ENCODE measurements around the gene PIP4K2A. TPM values are rescaled to one million over a fixed set of nuclear protein-coding genes. Genes with fewer than 3 reads are reported as not detected.

PIP4K2A gene
- total and polyA plus RNA-seq, 2 of the 8 experiments (the other 6 are each of a cell fraction or from before 2014, with no cell fraction given), result 19.0 to 60.9 TPM

DNA sequence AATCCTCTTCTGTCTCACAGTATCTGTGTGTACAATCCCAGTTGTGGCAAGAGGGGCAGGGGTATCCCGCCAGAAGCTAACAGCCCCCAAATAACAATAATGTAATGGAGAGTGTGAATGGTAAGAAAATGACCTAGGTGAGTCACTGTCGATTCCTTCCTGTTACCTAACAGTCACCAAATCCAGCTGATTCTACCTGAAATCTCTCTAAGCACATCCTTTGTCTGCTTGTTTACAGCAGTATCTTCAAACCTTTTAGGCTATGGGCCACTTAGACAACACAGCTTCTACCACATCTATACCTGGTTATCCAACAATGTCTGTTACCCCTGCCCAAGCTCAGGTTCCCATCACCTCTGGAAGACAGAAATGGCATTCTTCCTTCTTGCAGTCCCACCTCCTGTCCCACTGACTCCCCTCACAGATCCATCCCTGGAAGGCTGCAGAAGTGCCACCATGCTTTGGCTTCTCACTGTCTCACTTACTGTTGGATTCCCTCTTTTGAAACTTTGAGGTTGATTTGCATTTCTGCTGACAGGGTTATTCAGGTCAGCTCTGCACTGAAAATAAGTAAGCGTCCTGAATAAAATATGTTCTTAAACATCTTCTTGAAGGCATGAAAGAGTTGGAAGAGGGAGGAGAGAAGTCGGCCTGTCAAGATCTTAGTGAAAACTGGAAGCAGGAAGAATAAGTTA lies 13.1 kb downstream of the PIP4K2A start (continued):
- TF ChIP-seq TBP (IDR thresholded peaks at IDR 0.05; ENCODE audit: low read depth, low read length) (no peak), SUZ12 (IDR thresholded peaks at IDR 0.05; ENCODE audit: low read length) (no peak)
- TF ChIP-seq, protein P1, sequence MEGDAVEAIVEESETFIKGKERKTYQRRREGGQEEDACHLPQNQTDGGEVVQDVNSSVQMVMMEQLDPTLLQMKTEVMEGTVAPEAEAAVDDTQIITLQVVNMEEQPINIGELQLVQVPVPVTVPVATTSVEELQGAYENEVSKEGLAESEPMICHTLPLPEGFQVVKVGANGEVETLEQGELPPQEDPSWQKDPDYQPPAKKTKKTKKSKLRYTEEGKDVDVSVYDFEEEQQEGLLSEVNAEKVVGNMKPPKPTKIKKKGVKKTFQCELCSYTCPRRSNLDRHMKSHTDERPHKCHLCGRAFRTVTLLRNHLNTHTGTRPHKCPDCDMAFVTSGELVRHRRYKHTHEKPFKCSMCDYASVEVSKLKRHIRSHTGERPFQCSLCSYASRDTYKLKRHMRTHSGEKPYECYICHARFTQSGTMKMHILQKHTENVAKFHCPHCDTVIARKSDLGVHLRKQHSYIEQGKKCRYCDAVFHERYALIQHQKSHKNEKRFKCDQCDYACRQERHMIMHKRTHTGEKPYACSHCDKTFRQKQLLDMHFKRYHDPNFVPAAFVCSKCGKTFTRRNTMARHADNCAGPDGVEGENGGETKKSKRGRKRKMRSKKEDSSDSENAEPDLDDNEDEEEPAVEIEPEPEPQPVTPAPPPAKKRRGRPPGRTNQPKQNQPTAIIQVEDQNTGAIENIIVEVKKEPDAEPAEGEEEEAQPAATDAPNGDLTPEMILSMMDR (IDR thresholded peaks at IDR 0.05; ENCODE audit: control extremely low read depth in 1 of 3, insufficient read depth in 1 of 3, low read depth in 1 of 3, low read length in 3 of 3), result no peak

Measured in H1 (cell line).